ENCODE measurements around the gene TMEM270. TPM values are rescaled to one million over a fixed set of nuclear protein-coding genes. Genes with fewer than 3 reads are reported as not detected.

Gene TMEM270
- total and polyA plus RNA-seq, 8 donors: 0.25 to 0.31 TPM; not detected in 6

DNA sequence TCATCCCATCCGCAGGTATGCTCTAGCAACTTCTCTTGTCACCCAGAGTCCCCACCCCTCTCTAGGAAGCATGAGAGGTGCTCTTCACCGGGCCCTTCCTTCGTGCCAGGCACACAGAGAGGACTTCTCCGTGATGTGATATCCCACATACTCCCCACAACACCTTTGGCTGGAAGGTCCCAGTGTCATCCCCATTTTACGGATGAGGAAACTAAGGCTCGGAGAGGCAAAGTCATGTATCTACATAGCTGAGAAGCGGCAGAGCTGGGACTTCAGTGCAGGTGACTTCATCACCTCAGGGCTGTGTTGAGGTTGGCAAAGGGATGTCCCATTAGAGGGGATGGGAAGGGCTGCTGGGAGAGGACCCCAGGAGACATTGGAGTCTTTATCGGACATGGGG, 15.4 kb downstream of the TMEM270 start:
- DNase-seq (no peak), FAIRE-seq (no peak), ATAC-seq (no peak)
- H3K4me1 ChIP-seq: no peaks in the 10 kb centered on the region
- 91 to 94% methylated on average over 8 of the region's 8 CpGs for WGBS, 2 donors
- H3K9me3 ChIP-seq: no peaks in the 10 kb centered on the region
- no peak overlapping the region for H3K4me3 ChIP-seq
- intact Hi-C loops (cut with DNase I): loop anchor here in 2 of 3 donors (10.0 kb wide), 2 partner anchors 128 to 148 kb away; partner anchors contain the start of gene ELN (in 1 of the 2)
- no peaks in the 10 kb centered on the region for H3K36me3 ChIP-seq
- no peaks in the 10 kb centered on the region for H3K27me3 ChIP-seq
- TF ChIP-seq, protein P1, sequence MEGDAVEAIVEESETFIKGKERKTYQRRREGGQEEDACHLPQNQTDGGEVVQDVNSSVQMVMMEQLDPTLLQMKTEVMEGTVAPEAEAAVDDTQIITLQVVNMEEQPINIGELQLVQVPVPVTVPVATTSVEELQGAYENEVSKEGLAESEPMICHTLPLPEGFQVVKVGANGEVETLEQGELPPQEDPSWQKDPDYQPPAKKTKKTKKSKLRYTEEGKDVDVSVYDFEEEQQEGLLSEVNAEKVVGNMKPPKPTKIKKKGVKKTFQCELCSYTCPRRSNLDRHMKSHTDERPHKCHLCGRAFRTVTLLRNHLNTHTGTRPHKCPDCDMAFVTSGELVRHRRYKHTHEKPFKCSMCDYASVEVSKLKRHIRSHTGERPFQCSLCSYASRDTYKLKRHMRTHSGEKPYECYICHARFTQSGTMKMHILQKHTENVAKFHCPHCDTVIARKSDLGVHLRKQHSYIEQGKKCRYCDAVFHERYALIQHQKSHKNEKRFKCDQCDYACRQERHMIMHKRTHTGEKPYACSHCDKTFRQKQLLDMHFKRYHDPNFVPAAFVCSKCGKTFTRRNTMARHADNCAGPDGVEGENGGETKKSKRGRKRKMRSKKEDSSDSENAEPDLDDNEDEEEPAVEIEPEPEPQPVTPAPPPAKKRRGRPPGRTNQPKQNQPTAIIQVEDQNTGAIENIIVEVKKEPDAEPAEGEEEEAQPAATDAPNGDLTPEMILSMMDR (IDR thresholded peaks at IDR 0.05): no peak
- no peak overlapping the region for H3K27ac ChIP-seq

GRCh38 chr7:73876973-73877372, 16.0 kb downstream of the TMEM270 start:
- Histone ChIP-seq H3K9me3 (no peaks in the 10 kb centered on the region), H3K36me3 (no peaks in the 10 kb centered on the region), H3K4me1 (no peaks in the 10 kb centered on the region), H3K4me3 (no peak overlapping the region), H3K27me3 (no peaks in the 10 kb centered on the region), H3K27ac (no peak overlapping the region)
- WGBS, 2 donors: 78 to 85% methylated on average over 12 of the region's 12 CpGs
- ATAC-seq (no peak), DNase-seq (peak in 1 of 6 donors; percentile 9), FAIRE-seq (no peak)
- TF ChIP-seq, protein P1 (IDR thresholded peaks at IDR 0.05): no peak
- intact Hi-C loops (cut with DNase I): loop anchor here in 2 of 3 donors (10.0 kb wide), 2 partner anchors 128 to 148 kb away; partner anchors contain the start of gene ELN (in 1 of the 2)

DNA sequence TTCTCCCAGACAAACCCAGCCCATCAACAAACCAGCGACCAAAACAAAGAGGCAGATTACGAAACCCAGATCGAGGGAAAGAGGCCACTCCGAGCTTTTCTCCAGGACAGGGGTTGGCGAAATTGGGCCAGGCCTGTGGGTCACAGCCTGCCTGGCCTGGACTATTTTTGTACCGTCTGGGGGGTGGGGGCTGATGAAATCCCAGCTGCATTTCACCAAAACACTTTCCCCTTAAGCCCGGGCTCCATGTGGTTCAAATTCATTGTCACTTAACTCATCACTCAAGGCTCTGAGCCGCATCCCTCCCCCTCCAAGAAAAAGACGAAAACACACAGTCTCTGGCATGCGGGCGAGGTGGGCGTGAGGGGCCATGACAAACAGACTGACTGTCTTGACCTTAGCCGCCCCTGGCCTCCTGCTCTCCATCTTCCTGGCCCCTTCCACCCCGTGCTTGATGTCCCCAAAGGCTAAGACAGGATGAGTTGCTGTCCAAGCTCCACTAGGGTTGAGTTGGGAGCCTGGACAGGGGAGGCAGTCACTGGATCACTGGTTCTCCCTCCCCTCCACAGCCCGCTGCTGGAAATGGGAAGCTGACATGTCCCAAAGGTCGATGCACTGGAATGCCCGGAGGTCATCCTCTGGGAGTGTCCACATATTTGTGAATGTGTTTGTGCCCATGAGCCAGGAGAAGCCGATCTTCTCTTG, 19.2 kb downstream of the TMEM270 start:
- no peaks in the 10 kb centered on the region for H3K36me3 ChIP-seq
- no peaks in the 10 kb centered on the region for H3K9me3 ChIP-seq
- no peak overlapping the region for H3K4me3 ChIP-seq
- DNase-seq: no peak
- H3K27me3 ChIP-seq: no peaks in the 10 kb centered on the region
- 49 to 58% methylated on average over 18 of the region's 18 CpGs for WGBS, 2 donors
- H3K4me1 ChIP-seq: no peaks in the 10 kb centered on the region
- no peak overlapping the region for H3K27ac ChIP-seq
- TF ChIP-seq, protein P1 (IDR thresholded peaks at IDR 0.05): no peak
- peak in 1 of 4 donors; percentile 48 for ATAC-seq
- FAIRE-seq: no peak
- intact Hi-C loops (cut with DNase I): loop anchor here in 2 of 3 donors (10.0 kb wide), 2 partner anchors 125 to 145 kb away; partner anchors contain the start of gene ELN (in 1 of the 2)

DNA sequence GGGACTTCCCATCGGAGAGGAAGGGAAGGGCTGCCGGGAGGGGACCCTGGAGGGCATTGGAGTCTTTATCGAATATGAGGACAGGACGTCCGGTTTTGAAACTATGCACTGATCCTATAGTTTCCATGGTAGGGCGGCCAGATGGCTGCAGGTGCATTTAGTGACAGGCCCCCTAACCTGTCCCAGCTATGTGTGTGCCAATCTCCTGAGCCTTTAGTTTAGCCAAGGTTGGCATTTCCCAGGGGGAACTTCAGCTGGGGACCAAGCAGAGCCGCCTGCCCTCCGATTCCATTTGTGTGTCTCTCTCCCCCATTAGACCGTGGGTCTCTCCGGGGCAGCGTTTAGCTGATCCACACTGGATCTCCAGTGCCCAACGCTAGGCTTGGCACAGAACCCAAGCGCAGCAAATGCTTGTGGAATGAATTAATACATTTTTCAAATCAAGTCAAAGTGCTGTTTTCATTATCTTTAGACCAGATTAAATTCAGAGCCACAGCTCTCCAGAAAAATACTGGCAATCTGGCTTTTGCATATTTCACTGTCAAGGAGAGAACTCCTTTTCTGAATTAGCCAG, 19.9 kb downstream of the TMEM270 start:
- no peak overlapping the region for H3K4me3 ChIP-seq
- no peaks in the 10 kb centered on the region for H3K9me3 ChIP-seq
- H3K36me3 ChIP-seq: no peaks in the 10 kb centered on the region
- DNase-seq: no peak
- no peak overlapping the region for H3K27ac ChIP-seq
- intact Hi-C loops (cut with DNase I): no loop called here
- no peaks in the 10 kb centered on the region for H3K27me3 ChIP-seq
- no peaks in the 10 kb centered on the region for H3K4me1 ChIP-seq
- 49 to 71% methylated on average over 13 of the region's 13 CpGs for WGBS, 2 donors
- no peak for FAIRE-seq
- TF ChIP-seq, protein P1 (IDR thresholded peaks at IDR 0.05): no peak
- ATAC-seq: no peak

Data from pancreas (tissue), 10 donors.